Germinal center (tissue), 1 donor: ENCODE results near the gene CMTM8.

Experiments used
- DNase-seq: peaks from one replicate; pipeline ENCODE4 v3.0.0; 2012; ENCODE audit warnings: mixed read lengths, low spot score

CMTM8 gene

DNA sequence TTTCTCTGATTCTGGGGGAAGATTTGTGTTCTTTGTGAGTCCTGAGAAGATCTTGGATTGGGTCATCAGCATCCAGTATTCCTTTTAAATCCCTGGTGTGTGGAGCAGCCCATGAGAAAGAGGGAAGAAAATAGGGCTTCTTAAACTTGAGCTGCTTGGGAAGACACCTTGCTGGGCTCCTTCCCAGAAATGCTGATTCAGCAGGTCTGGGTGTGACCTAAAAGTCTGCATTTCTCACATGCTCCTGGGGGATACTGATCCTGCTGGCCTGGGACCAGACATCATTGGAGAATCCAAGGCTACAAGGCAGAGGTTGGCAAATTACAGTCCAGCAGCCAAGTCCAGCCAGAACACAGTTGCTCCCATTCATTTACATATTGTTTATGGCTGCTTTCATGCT lies 99.0 kb downstream of the CMTM8 start:
- DNase-seq: no peak

DNA sequence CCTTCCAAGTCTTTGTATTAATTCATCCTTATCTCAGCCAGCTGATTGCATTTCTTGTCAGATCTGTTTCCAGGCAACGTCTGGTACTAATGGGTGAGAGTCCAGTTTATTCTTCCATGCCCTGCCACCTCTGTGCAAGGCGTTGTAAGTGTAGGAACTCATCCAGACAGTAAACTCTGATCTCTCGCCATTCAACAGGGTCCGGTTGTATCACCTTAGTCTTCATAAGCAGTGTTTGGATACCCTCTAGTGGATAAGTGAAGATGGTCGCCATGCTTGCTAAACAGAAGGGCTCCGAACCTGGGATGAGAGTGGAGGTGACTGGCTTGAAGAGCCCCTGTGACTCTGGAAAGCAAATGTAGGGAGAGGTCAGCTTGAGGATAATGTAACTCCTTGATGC lies 101.6 kb downstream of the CMTM8 start:
- DNase-seq: peak; percentile 35

DNA sequence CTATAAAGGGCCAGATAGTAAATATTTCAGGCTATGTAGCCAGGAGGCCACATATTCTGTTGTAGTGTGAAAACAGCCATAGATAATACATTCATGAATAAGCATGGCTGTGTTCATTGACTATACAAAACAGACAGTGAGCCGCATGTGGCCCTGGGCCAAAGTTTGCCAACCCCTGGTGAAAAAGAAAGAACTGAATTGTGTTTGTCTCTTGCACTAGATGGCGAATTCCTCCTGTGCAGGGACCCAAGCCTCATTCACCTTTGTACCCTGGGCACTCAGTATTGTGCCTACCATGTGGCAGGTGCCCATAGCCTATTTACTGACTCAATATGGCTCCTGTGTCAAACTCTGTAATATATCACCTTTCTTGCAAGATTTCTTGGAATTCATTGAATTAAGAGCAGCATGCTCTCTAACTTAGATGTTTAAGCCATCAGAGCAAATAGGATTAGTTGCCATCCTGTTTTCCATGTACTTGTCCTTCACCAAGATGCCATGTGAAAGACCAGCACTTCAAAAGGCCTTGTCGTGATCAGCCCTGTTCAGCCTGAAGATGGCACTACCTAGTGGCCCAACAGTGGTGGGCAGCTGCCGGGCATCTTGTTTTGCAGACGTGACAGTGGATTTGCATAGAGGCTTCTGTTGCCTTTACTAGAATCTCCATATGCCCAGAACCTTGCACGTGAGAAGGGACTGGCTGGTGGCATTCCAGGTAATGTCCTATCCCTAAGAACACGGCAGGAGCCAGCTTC lies 102.3 kb downstream of the CMTM8 start:
- no peak for DNase-seq

DNA sequence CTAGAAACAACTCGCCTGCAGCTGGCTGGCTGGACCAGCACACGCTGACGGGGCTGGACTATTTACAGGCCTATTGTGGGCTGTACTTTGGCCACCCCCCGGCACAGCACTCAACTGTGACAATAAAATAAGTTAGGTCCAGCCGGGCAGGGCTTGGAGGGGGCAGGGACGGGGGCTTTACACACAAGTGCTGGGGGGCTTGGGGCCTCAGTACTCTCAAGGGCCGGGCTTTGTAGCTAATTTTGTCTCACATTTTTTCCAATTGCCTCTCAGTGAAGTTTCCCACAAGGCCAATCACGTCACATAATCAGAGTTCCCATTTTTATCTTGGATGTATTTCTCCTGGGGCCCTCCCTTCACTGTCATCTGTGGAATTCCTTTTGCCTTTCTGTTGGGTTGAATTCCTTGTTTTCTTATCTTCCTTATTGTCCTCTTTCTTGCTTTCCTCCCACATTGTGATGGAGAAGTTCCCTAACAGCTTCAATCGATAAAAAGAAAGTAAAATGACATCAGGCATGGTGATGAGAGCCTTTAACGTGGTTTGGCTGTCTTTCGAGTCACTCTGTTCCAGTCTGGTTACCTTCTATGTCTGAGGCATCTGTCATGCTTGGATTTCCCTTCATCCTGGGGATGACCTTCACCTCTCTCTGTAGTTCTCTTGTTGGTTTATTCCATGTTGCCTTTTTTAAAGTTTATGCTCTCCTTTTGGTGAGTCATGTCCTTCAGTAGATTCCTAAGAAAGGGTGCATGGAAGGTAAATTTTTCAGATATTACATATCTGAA lies 109.1 kb downstream of the CMTM8 start:
- DNase-seq: no peak

DNA sequence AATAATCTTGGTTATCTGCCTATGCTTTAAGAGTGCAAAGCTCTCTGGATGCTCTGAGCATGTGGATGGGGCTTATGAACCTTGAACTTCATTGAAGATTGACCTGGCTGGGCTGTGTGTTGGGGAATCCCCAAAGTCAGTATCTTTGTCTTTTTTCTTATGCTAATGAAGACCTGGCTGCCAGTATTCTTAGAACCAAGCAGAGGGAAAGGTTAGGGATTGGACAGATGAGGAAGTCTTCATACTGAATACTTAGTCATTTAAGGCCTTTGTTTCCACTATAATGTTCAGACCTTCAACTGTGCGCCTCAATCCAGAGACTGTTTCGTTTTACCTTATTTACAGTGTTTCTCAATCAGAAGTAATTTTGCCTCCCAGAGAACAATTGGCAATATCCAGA lies 110.7 kb downstream of the CMTM8 start:
- DNase-seq: no peak

DNA sequence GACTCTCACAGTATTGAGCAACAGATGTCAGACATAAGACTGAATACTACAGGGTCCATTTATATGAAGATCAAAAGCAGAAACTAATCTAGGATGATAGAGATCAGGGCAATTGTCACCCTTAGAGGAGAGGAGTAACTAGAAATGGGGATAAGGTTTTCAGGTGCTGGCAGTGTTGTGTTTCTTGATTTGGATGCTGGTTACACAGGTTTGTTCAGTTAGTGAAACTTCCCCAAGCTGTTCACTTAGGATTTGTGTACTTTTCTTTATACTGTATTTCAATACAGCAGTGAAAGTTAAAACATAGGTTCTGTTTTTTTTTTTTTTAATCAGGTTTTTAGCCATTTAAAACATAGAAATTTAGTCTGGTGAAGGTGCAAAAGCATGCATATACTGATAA lies 114.1 kb downstream of the CMTM8 start:
- DNase-seq: no peak

DNA sequence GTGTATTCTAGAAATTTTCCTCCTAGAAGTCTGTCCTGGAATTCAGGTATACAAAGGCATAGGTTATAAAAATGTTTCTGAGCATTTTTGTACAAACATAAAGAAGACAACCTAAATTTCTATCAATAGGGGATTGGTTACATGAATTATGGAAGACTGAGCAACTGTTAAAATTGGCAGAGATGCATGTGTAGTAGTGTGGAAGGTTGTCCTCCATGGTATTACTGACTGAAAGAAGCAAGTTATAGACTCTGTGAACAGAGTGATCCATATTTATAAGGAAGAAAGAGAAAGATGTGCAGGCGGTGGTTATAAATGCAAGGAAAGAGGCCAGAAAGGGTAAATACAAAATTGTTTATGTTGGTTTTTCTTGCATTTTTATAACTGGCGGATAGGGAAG lies 114.9 kb downstream of the CMTM8 start:
- no peak for DNase-seq

DNA sequence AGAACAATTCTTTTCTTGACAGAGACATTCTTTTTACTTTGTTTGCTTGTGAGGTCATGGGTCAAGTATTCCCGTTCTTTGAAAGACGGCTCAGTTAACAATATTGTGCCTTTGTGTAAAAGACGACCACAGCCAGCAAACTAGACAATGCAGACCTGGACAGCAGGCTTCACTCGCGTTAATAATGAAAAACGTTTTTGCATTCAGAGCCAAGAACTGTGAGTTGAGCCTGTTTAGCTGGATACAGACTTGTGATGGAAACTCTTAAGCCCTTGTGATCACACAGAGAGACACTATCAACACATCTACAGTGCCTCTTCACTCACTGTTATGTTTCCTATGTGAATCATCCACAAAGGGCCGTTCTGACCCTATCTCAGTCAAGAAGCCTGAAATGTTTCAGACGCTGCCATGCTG lies 115.9 kb downstream of the CMTM8 start:
- no peak for DNase-seq

DNA sequence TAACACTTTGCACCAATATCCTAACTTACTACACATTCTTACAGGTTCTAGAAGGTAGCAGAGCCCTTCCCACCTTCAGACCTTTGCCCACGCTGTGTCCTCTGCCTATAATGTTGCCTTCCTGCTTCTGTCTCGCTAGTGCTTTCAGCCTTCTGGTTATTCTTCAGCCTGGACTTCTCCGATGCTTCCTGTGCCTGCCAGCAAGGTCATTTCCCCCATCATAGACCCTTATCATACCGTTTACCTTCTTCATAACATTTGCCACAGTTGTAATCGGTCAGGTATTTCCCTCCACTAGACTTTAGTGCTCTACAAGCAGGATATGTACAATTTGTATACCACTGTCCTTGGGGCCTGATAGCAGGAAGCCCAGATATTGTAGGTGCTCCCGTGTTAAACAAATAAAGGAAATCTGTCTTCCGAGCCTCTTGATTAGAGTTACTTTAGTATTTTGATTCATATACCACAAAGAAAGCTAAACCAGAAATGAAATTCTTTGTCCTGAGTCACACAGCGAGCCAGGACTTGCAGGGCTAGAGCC lies 117.3 kb downstream of the CMTM8 start:
- DNase-seq: no peak

DNA sequence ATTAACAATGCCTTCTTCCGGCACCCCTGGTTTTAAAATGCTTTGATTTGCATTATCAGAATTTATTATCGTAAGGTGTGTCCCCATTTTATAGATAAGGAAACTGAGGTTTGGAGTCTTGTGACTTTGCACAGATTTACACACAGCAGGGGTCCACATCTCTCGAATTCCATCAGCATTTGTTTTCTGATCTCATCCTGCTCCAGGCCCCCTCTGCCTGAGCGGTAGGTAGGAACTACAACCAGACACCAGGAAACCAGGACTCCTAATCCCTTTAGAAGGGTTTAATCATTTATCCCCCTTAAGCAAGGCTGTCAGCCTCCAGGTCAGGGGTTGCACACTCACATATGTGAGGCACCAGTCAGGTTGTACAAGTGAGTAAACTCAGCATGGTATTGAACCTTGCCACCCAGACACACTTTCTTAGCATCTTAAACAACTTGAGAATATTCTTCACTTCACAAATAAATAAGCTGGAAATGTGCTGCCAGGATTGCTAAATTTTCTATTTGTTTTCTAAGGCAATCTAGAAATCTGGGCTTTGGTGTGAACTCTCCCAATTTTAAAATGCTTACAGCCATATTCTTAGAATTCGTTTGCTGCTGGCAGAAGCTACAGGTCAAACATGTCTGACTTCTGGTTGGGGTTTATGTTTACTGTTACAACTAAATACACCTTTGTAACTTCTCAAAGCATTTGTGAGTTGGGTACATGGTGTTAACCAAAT lies 121.4 kb downstream of the CMTM8 start:
- no peak for DNase-seq

DNA sequence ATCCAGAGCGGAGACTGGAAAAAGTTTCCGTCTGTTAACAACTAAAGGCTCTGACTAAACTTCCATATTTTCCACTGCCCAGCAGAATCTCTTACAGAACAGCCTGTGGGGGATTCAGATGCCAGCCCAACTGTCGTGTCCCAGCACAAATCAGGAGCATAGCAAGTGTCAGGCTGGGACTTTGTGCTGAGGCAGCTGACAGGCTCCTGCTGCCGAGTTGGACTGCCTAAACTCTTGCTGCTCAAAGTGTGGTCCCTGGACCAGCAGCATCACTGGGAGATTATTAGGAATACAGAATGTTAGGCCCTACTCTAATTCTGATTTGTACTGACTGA lies 122.0 kb downstream of the CMTM8 start:
- DNase-seq: no peak

DNA sequence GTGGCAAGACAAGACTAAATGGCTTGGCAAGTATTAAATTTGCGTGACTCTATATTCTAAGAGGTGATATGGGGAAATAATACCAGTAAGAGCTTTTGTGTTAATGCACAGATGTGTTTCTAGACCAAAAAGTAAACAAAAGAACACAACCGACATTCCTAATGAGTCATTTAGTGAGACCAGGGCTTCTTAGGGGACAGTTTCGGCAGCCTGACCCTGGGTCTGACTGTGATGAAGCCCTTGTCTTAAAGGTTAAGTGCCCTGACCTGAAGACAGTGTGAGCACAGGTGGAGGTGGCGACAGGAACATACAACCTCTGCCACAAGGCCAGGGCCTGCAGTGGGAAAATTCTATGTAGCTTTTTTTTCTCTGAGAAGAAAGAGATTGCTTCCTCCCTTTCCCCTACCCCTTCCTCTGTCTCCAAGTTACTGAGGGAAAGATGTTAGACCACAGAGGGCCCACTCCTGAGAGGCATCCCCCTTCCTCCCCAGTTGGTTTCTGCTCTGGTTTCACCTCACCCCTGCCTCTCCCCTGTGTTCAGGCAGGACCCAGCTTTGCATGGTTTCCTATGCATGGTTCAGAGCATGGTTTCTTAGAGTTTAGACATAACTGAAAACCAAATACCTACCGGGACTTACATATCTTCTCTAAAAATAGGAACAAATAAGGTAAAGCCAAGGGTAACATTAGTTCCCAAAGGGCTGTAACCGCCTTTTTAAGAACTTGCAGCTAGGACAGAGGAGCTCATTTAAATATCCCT lies 128.3 kb downstream of the CMTM8 start:
- DNase-seq: no peak

DNA sequence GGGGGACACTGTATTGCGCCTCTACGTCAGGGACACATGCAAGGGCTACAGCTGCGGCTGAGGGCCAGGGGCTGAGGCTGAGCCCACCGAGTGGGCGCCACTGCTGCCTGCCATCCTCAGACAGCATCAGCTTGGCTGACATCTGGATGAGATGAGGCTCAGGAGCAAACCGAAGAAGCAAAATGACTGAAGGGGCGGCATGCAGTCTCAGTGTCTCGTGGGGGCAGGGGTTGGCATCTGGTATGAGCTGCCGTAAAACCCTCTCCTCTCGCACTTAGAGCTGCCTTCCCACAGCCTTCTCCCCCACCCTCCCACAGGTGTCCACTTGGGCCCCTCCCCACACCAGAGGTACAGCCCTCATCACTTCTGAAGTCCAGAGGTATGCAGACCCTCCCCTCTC lies 129.0 kb downstream of the CMTM8 start:
- DNase-seq: no peak

DNA sequence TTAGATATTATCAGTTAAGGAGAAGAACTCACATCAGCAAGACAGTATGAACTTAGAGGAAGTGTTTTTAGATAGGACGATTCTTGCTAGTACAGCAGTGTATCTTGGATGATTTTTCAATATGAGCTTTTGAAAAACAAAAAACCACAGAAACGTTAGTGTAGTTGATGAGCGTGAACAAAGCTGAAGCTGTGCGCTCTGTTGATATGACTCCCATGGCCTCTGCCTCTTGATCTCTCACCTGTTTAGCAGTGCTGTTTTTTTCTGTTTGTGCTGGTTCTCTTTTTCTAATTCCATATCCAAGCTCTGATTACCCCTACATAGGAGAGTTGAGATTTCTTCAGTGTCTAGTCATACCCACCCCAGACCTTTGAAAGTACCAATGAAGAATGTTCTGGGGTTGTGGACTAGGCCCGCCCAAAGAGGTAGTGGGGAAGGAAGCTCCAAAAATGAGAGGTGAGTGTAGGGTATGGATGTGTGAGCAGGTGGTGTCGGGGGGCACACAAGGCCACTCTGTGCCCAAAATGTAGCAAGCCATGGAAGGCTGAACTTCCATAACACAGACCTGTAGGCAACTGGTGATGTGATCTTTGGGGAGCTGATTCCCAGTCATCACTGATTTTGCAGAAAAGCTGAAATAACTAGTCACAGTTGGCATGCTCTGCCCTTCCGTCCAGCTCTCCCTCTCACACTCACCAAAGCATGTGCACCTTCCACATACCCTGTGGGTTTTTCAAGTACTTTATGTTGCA lies 133.2 kb downstream of the CMTM8 start:
- DNase-seq: no peak

DNA sequence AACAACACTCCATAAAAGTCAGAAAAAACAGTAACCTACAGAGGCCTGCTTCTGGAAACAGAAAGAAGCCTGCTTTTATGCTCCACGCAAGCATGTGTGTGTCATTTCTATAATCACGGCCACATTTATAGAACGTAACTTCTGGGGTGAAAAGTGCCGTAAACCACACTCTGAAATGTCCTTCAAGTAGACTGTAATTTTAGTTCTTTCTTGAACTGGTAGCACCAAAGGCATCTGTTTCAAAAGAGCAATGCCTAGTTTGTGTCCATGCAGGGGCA lies 133.7 kb downstream of the CMTM8 start:
- no peak for DNase-seq

DNA sequence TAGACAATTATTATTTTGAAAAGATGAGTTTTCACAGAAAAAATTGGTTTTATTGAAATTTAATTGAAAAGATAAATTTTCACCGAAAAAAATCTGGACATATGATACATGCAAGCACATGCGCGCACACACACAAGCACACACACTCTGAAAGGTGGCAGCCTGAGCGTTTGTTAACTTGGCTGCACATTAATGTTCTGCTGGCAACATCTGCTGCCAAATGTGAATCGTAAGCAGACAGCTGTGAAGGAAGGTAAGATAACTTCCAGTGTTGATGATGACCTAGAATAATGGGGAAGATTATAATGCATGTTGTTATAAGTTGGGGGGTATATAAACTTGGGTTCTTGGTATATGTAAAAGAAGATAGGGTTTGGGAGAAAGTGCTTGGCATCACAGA lies 134.8 kb downstream of the CMTM8 start:
- no peak for DNase-seq

DNA sequence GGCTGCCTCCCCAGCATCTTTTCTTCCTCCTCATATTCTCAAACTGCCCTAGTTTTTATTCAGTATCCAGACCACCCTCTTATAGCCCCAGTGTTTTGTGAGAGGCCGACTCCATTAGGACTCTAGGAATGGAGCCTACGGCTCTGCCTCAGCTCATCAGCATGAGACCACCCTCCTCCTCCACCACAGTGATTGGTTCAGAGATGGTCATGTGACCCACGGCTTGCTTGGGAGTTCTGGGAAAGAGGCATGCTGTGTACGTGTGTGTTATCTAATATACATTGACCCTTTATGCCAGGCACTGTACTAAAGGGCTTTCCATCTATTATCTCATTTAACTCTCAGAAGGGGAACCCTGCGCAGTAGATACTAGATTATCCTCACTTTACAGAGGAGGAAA lies 135.4 kb downstream of the CMTM8 start:
- DNase-seq: no peak

DNA sequence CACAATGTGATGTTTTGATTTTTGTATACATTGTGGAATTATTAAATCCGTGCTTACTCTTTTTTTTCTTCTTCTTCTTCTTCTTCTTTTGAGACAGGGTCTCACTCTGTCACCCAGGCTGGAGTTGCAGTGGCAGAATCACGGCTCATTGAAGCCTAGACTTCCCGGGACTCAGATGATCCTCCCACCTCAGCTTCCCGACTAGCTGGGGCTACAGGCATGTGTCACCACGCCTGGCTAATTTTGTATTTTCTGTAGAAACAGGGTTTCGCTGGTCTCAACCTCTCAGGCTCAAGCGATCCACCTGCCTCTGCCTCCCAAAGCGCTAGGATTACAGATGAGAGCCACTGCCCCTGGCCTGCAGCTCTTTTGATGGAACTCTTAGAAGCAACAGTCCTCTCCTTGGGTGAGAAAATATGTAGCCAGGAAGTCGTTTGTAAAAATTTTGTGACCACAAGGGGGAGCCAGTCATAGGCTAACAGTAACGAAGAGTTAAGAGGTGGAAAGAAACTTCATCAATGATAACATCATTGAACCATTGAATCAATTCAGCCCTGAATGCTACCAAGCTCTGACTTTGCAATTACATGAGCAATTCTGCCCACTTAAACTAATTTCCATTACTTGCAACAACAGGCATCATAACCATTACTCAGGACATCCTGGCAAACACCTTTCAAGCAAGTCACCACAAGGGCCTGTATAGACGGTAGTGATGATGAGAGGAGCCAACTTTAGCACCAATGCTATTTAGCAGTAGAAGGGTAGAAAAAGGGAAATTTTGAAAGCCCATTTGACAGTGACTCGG lies 136.5 kb downstream of the CMTM8 start:
- DNase-seq: peak; percentile 44

DNA sequence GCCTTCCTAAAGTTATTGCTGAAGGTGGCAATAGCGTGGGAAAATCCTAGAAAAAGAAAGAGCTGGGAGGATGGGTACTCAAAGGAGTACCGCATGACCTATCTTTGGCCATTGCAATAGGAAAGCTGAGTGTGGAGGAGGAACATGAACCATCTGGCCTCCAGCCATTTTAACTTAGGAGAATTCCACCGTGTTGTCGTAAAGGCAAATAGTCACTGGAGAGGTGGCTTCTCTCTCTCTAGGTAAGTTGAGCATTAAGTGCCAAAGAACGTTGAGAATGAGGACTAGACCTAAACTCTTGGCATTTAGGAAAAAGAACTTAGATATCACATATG lies 137.1 kb downstream of the CMTM8 start:
- no peak for DNase-seq

DNA sequence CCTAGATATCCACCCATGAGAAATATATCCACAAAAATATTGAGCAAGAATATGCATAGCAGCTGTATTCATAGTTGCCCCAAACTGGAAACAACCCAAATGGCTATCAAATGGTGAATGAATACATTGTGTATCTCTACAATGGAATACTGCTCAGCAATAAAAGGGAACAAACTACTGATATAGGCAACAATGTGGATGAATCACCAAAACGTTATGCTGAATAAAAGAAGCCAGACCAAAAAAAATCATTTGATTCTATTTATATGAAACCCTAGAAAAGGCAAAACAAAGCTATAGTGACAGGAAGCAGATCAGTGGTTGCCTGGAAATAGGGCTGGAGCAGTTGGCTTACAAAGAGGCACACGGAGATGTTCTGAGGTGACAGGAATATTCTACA lies 137.6 kb downstream of the CMTM8 start:
- DNase-seq: no peak
